Ramos (cell line): ENCODE data around the gene ADPRHL1.

Experiments
- in situ Hi-C: fragments of 300-500 bp; cut with MboI; formaldehyde crosslinking; loops from one replicate; pipeline ENCODE4 v1.14.3; 2022; ENCODE audit warnings: low sequenced_read_pairs; ENCODE audit not compliant: unreplicated experiment

ADPRHL1 gene

GRCh38 chr13:113452942-113453901, at the start of gene ADPRHL1:
ADPRHL1 (minus strand) TSS chr13:113453488; CDS start chr13:113453437, 51 bp downstream.
- in situ Hi-C loops, result no loop called here

- in situ Hi-C loops, result no loop called here
Observed at GRCh38 chr13:113502686-113503085, 49.4 kb upstream of the ADPRHL1 start.

- in situ Hi-C loops, result no loop called here
Observed at GRCh38 chr13:113500530-113501265, 47.4 kb upstream of the ADPRHL1 start.

GRCh38 chr13:113499936-113500335, 46.6 kb upstream of the ADPRHL1 start:
- in situ Hi-C loops, result no loop called here

GRCh38 chr13:113498905-113499304, 45.6 kb upstream of the ADPRHL1 start:
- in situ Hi-C loops, result no loop called here

GRCh38 chr13:113497217-113497616, 43.9 kb upstream of the ADPRHL1 start:
- in situ Hi-C loops, result no loop called here

GRCh38 chr13:113495494-113496210, 42.4 kb upstream of the ADPRHL1 start:
- in situ Hi-C loops, result no loop called here

GRCh38 chr13:113493315-113493951, 40.1 kb upstream of the ADPRHL1 start:
- in situ Hi-C loops, result no loop called here

- in situ Hi-C loops, result no loop called here
Observed at GRCh38 chr13:113491982-113492381, 38.7 kb upstream of the ADPRHL1 start.

GRCh38 chr13:113491418-113491883, 38.2 kb upstream of the ADPRHL1 start:
- in situ Hi-C loops, result no loop called here

- in situ Hi-C loops, result no loop called here
Observed at GRCh38 chr13:113490496-113491417, 37.5 kb upstream of the ADPRHL1 start, which contains the start of gene DCUN1D2. DCUN1D2 (minus strand) TSS chr13:113490711; CDS start chr13:113490669, 42 bp downstream.

- in situ Hi-C loops, result no loop called here
Observed at GRCh38 chr13:113489549-113490495, 36.5 kb upstream of the ADPRHL1 start.

- in situ Hi-C loops, result no loop called here
Observed at GRCh38 chr13:113489171-113489548, 35.9 kb upstream of the ADPRHL1 start.

GRCh38 chr13:113488283-113488682, 35.0 kb upstream of the ADPRHL1 start:
- in situ Hi-C loops, result no loop called here

GRCh38 chr13:113486698-113487097, 33.4 kb upstream of the ADPRHL1 start:
- in situ Hi-C loops, result no loop called here

GRCh38 chr13:113485545-113485944, 32.3 kb upstream of the ADPRHL1 start:
- in situ Hi-C loops, result no loop called here

GRCh38 chr13:113483504-113484293, 30.4 kb upstream of the ADPRHL1 start:
- in situ Hi-C loops, result no loop called here
